ENCODE results near the gene MMP28.

DNA sequence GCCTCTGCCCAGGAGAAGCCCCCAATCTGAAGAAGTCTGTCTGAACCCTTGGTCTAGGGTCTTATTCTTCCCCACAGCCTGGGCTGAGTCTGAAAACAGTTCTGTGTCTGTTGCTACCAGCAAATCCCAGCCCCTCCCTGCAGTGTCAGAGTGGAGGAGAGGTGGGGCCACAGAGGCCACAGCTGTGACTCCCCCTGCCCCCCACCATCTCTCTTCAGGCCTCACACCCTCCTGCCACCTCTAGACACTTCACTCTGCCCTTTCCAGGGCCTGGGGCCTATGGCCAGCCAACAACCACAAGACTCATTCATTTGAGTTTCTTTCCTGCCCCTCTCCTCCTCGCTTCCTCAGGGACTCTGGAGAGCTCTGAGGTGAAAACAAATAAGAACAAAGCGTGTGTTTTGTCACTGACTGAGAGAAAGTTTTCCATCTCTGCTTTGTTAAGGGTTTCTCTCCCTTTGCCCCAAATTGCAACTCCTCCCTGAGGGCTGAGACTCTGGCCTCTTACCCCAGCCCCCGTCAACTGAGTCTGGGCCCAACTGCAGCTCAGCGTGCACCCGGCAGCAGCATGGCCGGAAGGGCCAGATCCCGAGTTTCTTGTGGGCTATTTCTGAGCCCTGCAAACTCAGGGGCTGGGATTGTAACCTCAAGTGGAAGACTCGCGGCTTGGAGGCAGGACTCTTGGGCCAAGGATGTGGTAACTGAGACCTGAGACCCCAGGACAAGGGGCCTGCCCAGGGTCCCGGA lies 21.6 kb downstream of the MMP28 start:
- TF ChIP-seq, protein P1, sequence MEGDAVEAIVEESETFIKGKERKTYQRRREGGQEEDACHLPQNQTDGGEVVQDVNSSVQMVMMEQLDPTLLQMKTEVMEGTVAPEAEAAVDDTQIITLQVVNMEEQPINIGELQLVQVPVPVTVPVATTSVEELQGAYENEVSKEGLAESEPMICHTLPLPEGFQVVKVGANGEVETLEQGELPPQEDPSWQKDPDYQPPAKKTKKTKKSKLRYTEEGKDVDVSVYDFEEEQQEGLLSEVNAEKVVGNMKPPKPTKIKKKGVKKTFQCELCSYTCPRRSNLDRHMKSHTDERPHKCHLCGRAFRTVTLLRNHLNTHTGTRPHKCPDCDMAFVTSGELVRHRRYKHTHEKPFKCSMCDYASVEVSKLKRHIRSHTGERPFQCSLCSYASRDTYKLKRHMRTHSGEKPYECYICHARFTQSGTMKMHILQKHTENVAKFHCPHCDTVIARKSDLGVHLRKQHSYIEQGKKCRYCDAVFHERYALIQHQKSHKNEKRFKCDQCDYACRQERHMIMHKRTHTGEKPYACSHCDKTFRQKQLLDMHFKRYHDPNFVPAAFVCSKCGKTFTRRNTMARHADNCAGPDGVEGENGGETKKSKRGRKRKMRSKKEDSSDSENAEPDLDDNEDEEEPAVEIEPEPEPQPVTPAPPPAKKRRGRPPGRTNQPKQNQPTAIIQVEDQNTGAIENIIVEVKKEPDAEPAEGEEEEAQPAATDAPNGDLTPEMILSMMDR (IDR thresholded peaks at IDR 0.05; ENCODE audit: low read length): no peak
- TF ChIP-seq EZH2 (IDR thresholded peaks at IDR 0.05; ENCODE audit: borderline replicate concordance, low read length): no peak
